HG03064 (cell line): Measurements from ENCODE around the gene DHX32.

Experiments
- ATAC-seq: cut with Tn5 transposase; IDR thresholded peaks from one replicate; pipeline ENCODE4 v1.9.1; 2021; ENCODE audit warnings: low read depth; ENCODE audit not compliant: unreplicated experiment

Gene DHX32

GRCh38 chr10:125816548-125816947, 64.5 kb downstream of the DHX32 start:
- no peak for ATAC-seq

- ATAC-seq, result no peak
Measured at GRCh38 chr10:125815764-125816163, 65.3 kb downstream of the DHX32 start.

GRCh38 chr10:125812128-125812750, 68.9 kb downstream of the DHX32 start:
- no peak for ATAC-seq

GRCh38 chr10:125811251-125811650, 69.8 kb downstream of the DHX32 start:
- no peak for ATAC-seq

- ATAC-seq, result no peak
Measured at GRCh38 chr10:125808047-125808446, 73.0 kb downstream of the DHX32 start.

GRCh38 chr10:125802739-125803138, 78.4 kb downstream of the DHX32 start:
- ATAC-seq, result no peak

- no peak for ATAC-seq
Measured at GRCh38 chr10:125802131-125802530, 79.0 kb downstream of the DHX32 start.

GRCh38 chr10:125801574-125801973, 79.5 kb downstream of the DHX32 start:
- ATAC-seq, result no peak

GRCh38 chr10:125799451-125800182, 81.5 kb downstream of the DHX32 start:
- no peak for ATAC-seq

GRCh38 chr10:125797994-125798662, 83.0 kb downstream of the DHX32 start:
- ATAC-seq, result no peak

- no peak for ATAC-seq
Measured at GRCh38 chr10:125797424-125797823, 83.7 kb downstream of the DHX32 start.

- ATAC-seq, result no peak
Measured at GRCh38 chr10:125795637-125796190, 85.4 kb downstream of the DHX32 start.

GRCh38 chr10:125795128-125795527, 86.0 kb downstream of the DHX32 start:
- ATAC-seq, result no peak

GRCh38 chr10:125792342-125793300, 88.5 kb downstream of the DHX32 start:
- ATAC-seq, result no peak

- no peak for ATAC-seq
Measured at GRCh38 chr10:125788156-125789034, 92.7 kb downstream of the DHX32 start.
